Measurements from ENCODE around the gene DYNLT2.
"Not testable (repeated sequence)": the region's sequence is repeated elsewhere in the genome, so short reads cannot be mapped to it uniquely, and the experiment has no call there.

The DYNLT2 gene

DNA sequence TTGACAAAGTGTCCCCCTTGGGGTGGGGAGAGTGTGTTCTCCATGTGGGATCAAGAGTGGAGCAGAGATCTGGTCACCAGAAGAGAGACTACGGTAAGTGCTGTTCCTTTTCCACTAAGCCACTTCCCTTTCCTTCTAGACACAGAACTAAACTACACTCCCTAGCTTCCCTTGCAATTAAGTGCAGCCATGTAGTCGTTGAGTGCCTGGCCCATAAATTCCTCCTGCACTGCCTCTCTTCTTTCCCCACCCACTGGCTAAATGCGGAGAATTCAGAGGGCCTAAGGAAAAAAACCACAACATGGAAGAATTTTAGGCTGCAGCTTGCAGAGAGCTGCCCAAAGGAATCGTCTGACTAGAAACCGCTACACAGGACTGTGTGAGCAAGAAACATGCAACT lies 51.1 kb downstream of the DYNLT2 start:
- DNase-seq (ENCODE audit: low read depth), result no peak

DNA sequence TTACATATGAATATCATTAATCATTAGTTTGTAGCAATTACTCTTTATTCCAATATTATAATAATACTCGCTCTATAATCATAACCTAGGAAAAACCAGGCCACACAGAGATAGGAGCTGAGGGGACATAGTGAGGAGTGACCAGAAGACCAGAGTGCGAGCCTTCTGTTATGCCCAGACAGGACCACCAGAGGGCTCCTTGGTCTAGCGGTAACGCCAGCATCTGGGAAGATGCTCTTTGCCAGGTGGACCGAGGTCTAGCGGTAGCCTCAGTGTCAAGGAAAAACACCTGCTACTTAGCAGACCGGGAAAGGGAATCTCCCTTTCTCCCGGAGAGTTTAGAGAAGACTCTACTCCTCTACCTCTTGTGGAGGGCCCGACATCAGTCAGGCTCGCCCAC lies 54.3 kb downstream of the DYNLT2 start:
- not testable (repeated sequence) for DNase-seq (ENCODE audit: low read depth)

DNA sequence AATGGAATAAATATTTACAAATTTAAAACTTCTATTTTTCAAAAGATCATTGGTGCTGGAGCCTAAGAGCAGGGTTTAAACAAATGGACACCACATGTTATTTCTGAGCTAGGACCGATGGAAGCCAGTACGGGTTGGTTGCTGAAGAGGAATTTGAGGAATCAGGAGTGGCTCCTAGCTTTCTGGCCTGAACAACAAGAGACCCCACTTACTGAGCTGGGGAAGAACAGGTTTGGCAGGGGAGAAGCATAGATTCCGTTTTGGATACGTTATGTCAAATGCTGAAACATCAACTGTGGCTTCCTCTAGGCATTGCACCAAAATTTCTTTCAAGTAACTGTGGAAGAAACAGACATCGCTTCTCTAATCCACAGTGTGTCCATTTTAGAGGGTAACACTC lies 56.2 kb downstream of the DYNLT2 start:
- DNase-seq (ENCODE audit: low read depth), result no peak

DNA sequence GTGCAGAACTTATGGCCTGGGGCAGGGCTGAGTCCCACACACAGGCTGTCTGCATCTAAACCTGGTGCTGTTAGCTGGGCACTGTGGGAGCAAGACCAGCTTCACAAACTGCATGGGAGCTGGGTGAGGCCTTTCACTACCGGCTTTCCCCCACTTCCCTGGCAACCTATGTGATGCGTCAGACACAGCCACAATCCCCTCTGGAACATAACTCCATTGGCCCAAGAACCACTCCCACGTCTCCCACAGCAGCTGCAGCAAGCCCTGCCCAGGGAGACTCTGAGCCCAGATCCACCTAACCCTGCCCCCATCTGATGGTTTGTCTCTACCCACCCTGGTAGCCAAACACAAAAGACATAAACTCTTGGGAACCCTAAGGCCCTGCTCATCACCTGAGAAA lies 58.9 kb downstream of the DYNLT2 start:
- DNase-seq (ENCODE audit: low read depth), result no peak

DNA sequence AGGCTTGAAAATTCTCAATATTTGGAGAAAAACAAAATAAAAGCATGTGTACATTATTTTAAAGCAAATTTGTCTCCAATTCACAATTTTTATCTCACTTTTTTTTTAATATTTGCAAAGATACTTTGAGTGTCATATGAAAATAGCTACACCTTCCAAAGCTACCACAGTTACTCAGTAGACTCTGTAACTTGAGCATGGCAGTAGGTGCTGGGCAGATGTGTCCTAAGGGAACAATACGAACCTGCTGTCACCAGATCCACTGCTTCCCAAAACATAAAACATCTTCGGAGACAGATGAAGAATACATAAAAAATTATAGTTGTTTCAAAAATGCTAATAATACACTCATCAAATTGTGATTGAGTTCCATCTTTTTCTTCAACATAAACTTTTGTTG lies 60.1 kb downstream of the DYNLT2 start:
- DNase-seq (ENCODE audit: low read depth), result no peak

Data from stimulated activated CD8-positive, alpha-beta memory T cell treated with anti-CD3 and anti-CD28 coated beads, Interleukin-15, amount 100 ng/mL, for 1 hour (primary cell).